ENCODE measurements around the gene ARL8A. TPM values are rescaled to one million over a fixed set of nuclear protein-coding genes. Genes with fewer than 3 reads are reported as not detected.

The ARL8A gene
- total and polyA plus RNA-seq, 8 donors = 34.3 to 112 (median 43.3) TPM

- H3K9me3 ChIP-seq = no peaks in the 10 kb centered on the region
- TF ChIP-seq CTCF (IDR thresholded peaks at IDR 0.05) = no peak
- no peaks in the 10 kb centered on the region for H3K27me3 ChIP-seq
- intact Hi-C loops (cut with DNase I) = no loop called here
- H3K36me3 ChIP-seq = no peaks in the 10 kb centered on the region
- no peak overlapping the region for H3K27ac ChIP-seq
- no peaks in the 10 kb centered on the region for H3K4me1 ChIP-seq
- peak; percentile 41 for ATAC-seq
- H3K4me3 ChIP-seq = no peak overlapping the region
- DNase-seq = peak in 1 of 4 donors; percentile 78
Measured at GRCh38 chr1:202084791-202085681, 59.5 kb downstream of the ARL8A start.

Other genes with a start within 250 kb of the ARL8A start
- 10 to 100 TPM; 17.9 to 20.8 TPM for gene LMOD1, start 198.2 kb downstream of the ARL8A start, total RNA-seq
- gene LMOD1, start 198.2 kb downstream of the ARL8A start, polyA plus RNA-seq (ENCODE audit: insufficient read length in 6 of 6) = 1 to 10 TPM; 3.3 to 5.7 (median 4.6) TPM
- 10 to 100 TPM; 42.6 to 56.7 TPM for gene TIMM17A, start 189.2 kb downstream of the ARL8A start, total RNA-seq
- 10 to 100 TPM; 45.7 to 52.6 (median 50.1) TPM for gene TIMM17A, start 189.2 kb downstream of the ARL8A start, polyA plus RNA-seq (ENCODE audit: insufficient read length in 6 of 6)
- gene RNPEP, start 162.1 kb downstream of the ARL8A start, total RNA-seq = 10 to 100 TPM; 77.9 to 81.2 TPM
- 10 to 100 TPM; 56.0 to 74.1 (median 64.1) TPM for gene RNPEP, start 162.1 kb downstream of the ARL8A start, polyA plus RNA-seq (ENCODE audit: insufficient read length in 6 of 6)
- gene ELF3, start 134.2 kb downstream of the ARL8A start, total RNA-seq = 100 to 1,000 TPM in 1 of 2 donors, 10 to 100 TPM in 1; 77.6 to 146 TPM
- gene ELF3, start 134.2 kb downstream of the ARL8A start, polyA plus RNA-seq (ENCODE audit: insufficient read length in 6 of 6) = 100 to 1,000 TPM in 1 of 6 donors, 10 to 100 TPM in 5; 59.7 to 111 (median 77.9) TPM
- gene GPR37L1, start 21.8 kb downstream of the ARL8A start, total RNA-seq = under 1 TPM; 0.05 to 0.09 TPM
- gene GPR37L1, start 21.8 kb downstream of the ARL8A start, polyA plus RNA-seq (ENCODE audit: insufficient read length in 6 of 6) = under 1 TPM; 0.09 to 0.20 (median 0.11) TPM
- 10 to 100 TPM in 1 of 2 donors, 1 to 10 TPM in 1; 2.7 to 11.7 TPM for gene PTPN7, start 15.9 kb upstream of the ARL8A start, total RNA-seq
- gene PTPN7, start 15.9 kb upstream of the ARL8A start, polyA plus RNA-seq (ENCODE audit: insufficient read length in 6 of 6) = 1 to 10 TPM; 1.0 to 1.9 (median 1.4) TPM
- gene LGR6, start 49.1 kb upstream of the ARL8A start, total RNA-seq = 1 to 10 TPM; 1.5 TPM
- gene LGR6, start 49.1 kb upstream of the ARL8A start, polyA plus RNA-seq (ENCODE audit: insufficient read length in 6 of 6) = 1 to 10 TPM in 5 of 6 donors, under 1 TPM in 1; 0.75 to 1.8 (median 1.4) TPM
- gene UBE2T, start 197.2 kb upstream of the ARL8A start, total RNA-seq = 10 to 100 TPM; 10.9 to 11.9 TPM
- 10 to 100 TPM; 22.5 to 39.6 (median 30.1) TPM for gene UBE2T, start 197.2 kb upstream of the ARL8A start, polyA plus RNA-seq (ENCODE audit: insufficient read length in 6 of 6)
- 10 to 100 TPM; 41.6 to 45.9 TPM for gene PPP1R12B, start 204.0 kb upstream of the ARL8A start, total RNA-seq
- 10 to 100 TPM; 25.8 to 34.2 (median 30.5) TPM for gene PPP1R12B, start 204.0 kb upstream of the ARL8A start, polyA plus RNA-seq (ENCODE audit: insufficient read length in 6 of 6)

Measured in left lung (tissue), 10 donors.